Measurements from ENCODE around the gene FGF14.
A peak's percentile ranks its signal among the peaks of the same experiment; 100 is the strongest.

The FGF14 gene

GRCh38 chr13:101868585-101869469 lies 533.0 kb downstream of the FGF14 start:
- H3K4me3 ChIP-seq (ENCODE audit: low read length): no peak overlapping the region
- no peak for TF ChIP-seq CTCF (conservative IDR thresholded peaks at IDR 0.05; ENCODE audit: low read length)
- DNase-seq (ENCODE audit: low read depth): no peak

- no peak for TF ChIP-seq CTCF (conservative IDR thresholded peaks at IDR 0.05; ENCODE audit: low read length)
- no peak for DNase-seq (ENCODE audit: low read depth)
- no peak overlapping the region for H3K4me3 ChIP-seq (ENCODE audit: low read length)
Observed at GRCh38 chr13:101866889-101867581, 534.8 kb downstream of the FGF14 start.

- H3K4me3 ChIP-seq (ENCODE audit: low read length): no peak overlapping the region
- no peak for TF ChIP-seq CTCF (conservative IDR thresholded peaks at IDR 0.05; ENCODE audit: low read length)
- no peak for DNase-seq (ENCODE audit: low read depth)
Observed at GRCh38 chr13:101858860-101859259, 543.0 kb downstream of the FGF14 start.

- no peak for TF ChIP-seq CTCF (conservative IDR thresholded peaks at IDR 0.05; ENCODE audit: low read length)
- DNase-seq (ENCODE audit: low read depth): no peak
- no peak overlapping the region for H3K4me3 ChIP-seq (ENCODE audit: low read length)
Observed at GRCh38 chr13:101846701-101847100, 555.1 kb downstream of the FGF14 start.

- H3K4me3 ChIP-seq (ENCODE audit: low read length): no peak overlapping the region
- no peak for TF ChIP-seq CTCF (conservative IDR thresholded peaks at IDR 0.05; ENCODE audit: low read length)
- DNase-seq (ENCODE audit: low read depth): peak; percentile 4
Observed at GRCh38 chr13:101846249-101846648, 555.6 kb downstream of the FGF14 start.

- TF ChIP-seq CTCF (conservative IDR thresholded peaks at IDR 0.05; ENCODE audit: low read length): no peak
- DNase-seq (ENCODE audit: low read depth): peak; percentile 0
- no peak overlapping the region for H3K4me3 ChIP-seq (ENCODE audit: low read length)
Observed at GRCh38 chr13:101845245-101846020, 556.4 kb downstream of the FGF14 start.
